Measurements from ENCODE around the gene ZNF519. TPM values are rescaled to one million over a fixed set of nuclear protein-coding genes. Genes with fewer than 3 reads are reported as not detected.
"Not testable (repeated sequence)": the region's sequence is repeated elsewhere in the genome, so short reads cannot be mapped to it uniquely, and the experiment has no call there.

Gene ZNF519
- total and polyA plus RNA-seq, 2 of the 8 experiments (the other 6 are each of a cell fraction or from before 2014, with no cell fraction given): 24.0 to 38.6 TPM

- H2BK20ac ChIP-seq (ENCODE audit: low read length); CTCF ChIA-PET (ENCODE audit: partially characterized antibody); H3K79me2 ChIP-seq (ENCODE audit: control insufficient read depth in 1 of 2, insufficient read depth in 2 of 2, low read length in 2 of 2); H2AFZ ChIP-seq (ENCODE audit: low read length); H4K20me1 ChIP-seq (replicated peaks in 1 of 2; ENCODE audit: control insufficient read depth in 1 of 2, insufficient read depth in 2 of 2, low read length in 2 of 2); DNase-seq (ENCODE audit: low read depth in 1 of 2, low spot score in 2 of 2); H4K91ac ChIP-seq (replicated peaks; ENCODE audit: insufficient read length, low read length); H3K56ac ChIP-seq (replicated peaks; ENCODE audit: insufficient read length, low read depth, low read length); H2BK5ac ChIP-seq (ENCODE audit: low read depth, low read length); H3K4ac ChIP-seq (replicated peaks; ENCODE audit: insufficient read length, low read depth, low read length); H3K4me2 ChIP-seq (ENCODE audit: insufficient read depth in 1 of 2, low read depth in 2 of 2, low read length in 2 of 2); H3K14ac ChIP-seq (ENCODE audit: insufficient read length); H2AK5ac ChIP-seq (ENCODE audit: low read depth, low read length); H3K27me3 ChIP-seq (replicated peaks in 1 of 4; ENCODE audit: control insufficient read depth in 3 of 4, extremely low read depth in 1 of 4, insufficient read depth in 3 of 4, low read length in 3 of 4); H3K79me1 ChIP-seq (ENCODE audit: low read depth, low read length); H4K8ac ChIP-seq (ENCODE audit: extremely low read depth, insufficient read depth, low read length); H3K18ac ChIP-seq (ENCODE audit: extremely low read depth, low read length); POLR2A ChIA-PET (ENCODE audit: partially characterized antibody); H3K27ac ChIP-seq (ENCODE audit: low read depth, low read length); H3K23me2 ChIP-seq (ENCODE audit: low read depth, low read length); H3K9ac ChIP-seq (replicated peaks in 1 of 4; ENCODE audit: extremely low read depth in 1 of 4, low read depth in 3 of 4, low read length in 3 of 4); H4K5ac ChIP-seq (ENCODE audit: insufficient read length, low read depth, low read length); H3K23ac ChIP-seq (ENCODE audit: insufficient read length); FAIRE-seq; H3K4me3 ChIP-seq (ENCODE audit: extremely low read depth in 1 of 4, insufficient read depth in 2 of 4, low read depth in 3 of 4, low read length in 4 of 4); H2BK15ac ChIP-seq (ENCODE audit: low read length); H2BK12ac ChIP-seq (ENCODE audit: low read depth, low read length); H2BK120ac ChIP-seq (replicated peaks; ENCODE audit: low read depth, low read length); H3K36me3 ChIP-seq (ENCODE audit: control insufficient read depth in 2 of 4, insufficient read depth in 4 of 4, low read length in 3 of 4); H3K4me1 ChIP-seq (replicated peaks in 1 of 4; ENCODE audit: control insufficient read depth in 3 of 4, insufficient read depth in 4 of 4, low read length in 3 of 4): not testable (repeated sequence)
- H3K9me3 ChIP-seq (ENCODE audit: insufficient read depth in 2 of 2, low read depth in 1 of 2, low read length in 1 of 2): peaks cover 5 to 54% of the 10 kb centered on the region in 2 experiments; a peak in 3 of 4 replicates
- 81% methylated on average over 5 of the region's 5 CpGs; no CpG with 5 or more reads in 1 of the 2 experiments for WGBS, 2 experiments (ENCODE audit: extremely low coverage in 1 of 2, insufficient coverage in 1 of 2, insufficient read length in 1 of 2, insufficient replicate concordance in 2 of 2, low coverage in 1 of 2, low lambda C conversion rate in 2 of 2, missing lambda C conversion rate in 1 of 2)
Observed at GRCh38 chr18:14171301-14172141, 39.3 kb upstream of the ZNF519 start.

Data from H1 (cell line).